ENCODE measurements around the gene IFT122.

The IFT122 gene

GRCh38 chr3:129415378-129415777 is 24.6 kb upstream of the IFT122 start:
- H3K27ac Mint-ChIP-seq, result no peak overlapping the region
- peaks cover 10% of the 10 kb centered on the region for H3K27me3 Mint-ChIP-seq (ENCODE audit: low read depth, poor library complexity)
- H3K9me3 Mint-ChIP-seq, result no peaks in the 10 kb centered on the region
- H3K36me3 Mint-ChIP-seq (ENCODE audit: low read depth), result no peaks in the 10 kb centered on the region
- H3K4me1 Mint-ChIP-seq, result peaks cover 17% of the 10 kb centered on the region
- no peak overlapping the region for H3K4me3 Mint-ChIP-seq
- no peak for DNase-seq
- TF ChIP-seq, protein P1, sequence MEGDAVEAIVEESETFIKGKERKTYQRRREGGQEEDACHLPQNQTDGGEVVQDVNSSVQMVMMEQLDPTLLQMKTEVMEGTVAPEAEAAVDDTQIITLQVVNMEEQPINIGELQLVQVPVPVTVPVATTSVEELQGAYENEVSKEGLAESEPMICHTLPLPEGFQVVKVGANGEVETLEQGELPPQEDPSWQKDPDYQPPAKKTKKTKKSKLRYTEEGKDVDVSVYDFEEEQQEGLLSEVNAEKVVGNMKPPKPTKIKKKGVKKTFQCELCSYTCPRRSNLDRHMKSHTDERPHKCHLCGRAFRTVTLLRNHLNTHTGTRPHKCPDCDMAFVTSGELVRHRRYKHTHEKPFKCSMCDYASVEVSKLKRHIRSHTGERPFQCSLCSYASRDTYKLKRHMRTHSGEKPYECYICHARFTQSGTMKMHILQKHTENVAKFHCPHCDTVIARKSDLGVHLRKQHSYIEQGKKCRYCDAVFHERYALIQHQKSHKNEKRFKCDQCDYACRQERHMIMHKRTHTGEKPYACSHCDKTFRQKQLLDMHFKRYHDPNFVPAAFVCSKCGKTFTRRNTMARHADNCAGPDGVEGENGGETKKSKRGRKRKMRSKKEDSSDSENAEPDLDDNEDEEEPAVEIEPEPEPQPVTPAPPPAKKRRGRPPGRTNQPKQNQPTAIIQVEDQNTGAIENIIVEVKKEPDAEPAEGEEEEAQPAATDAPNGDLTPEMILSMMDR (IDR thresholded peaks at IDR 0.05), result no peak

GRCh38 chr3:129415830-129416229 is 24.2 kb upstream of the IFT122 start:
- no peaks in the 10 kb centered on the region for H3K9me3 Mint-ChIP-seq
- no peak overlapping the region for H3K27ac Mint-ChIP-seq
- H3K4me3 Mint-ChIP-seq, result no peak overlapping the region
- TF ChIP-seq, protein P1 (IDR thresholded peaks at IDR 0.05), result no peak
- DNase-seq, result no peak
- peaks cover 17% of the 10 kb centered on the region for H3K4me1 Mint-ChIP-seq
- H3K36me3 Mint-ChIP-seq (ENCODE audit: low read depth), result peaks cover 3% of the 10 kb centered on the region
- H3K27me3 Mint-ChIP-seq (ENCODE audit: low read depth, poor library complexity), result peaks cover 7% of the 10 kb centered on the region

DNA sequence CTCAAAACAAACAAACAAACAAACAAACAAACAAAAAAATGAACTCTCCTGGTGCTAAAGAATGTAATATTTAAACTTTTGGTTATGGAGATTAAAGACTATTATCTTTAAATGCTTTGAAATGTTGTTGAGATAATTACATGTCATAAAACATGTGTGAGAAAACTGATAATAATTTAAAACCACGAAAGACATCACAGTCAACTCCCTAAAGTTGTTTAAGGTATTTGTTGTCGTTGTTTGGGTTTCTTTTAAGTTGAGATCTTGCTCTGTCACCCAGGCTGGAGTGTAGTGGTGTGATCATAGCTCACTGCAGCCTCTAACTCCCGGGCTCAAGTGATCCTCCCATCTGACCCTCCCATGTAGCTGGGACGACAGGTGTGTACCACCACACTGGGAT is 23.6 kb upstream of the IFT122 start:
- TF ChIP-seq, protein P1 (IDR thresholded peaks at IDR 0.05), result no peak
- Mint-ChIP-seq H3K9me3 (no peaks in the 10 kb centered on the region), H3K27ac (no peak overlapping the region), H3K4me3 (no peak overlapping the region), H3K4me1 (peaks cover 17% of the 10 kb centered on the region), H3K27me3 (ENCODE audit: low read depth, poor library complexity) (peaks cover 9% of the 10 kb centered on the region), H3K36me3 (ENCODE audit: low read depth) (peaks cover 4% of the 10 kb centered on the region)
- DNase-seq, result no peak

- no peak for DNase-seq
- TF ChIP-seq, protein P1 (IDR thresholded peaks at IDR 0.05), result no peak
- H3K4me3 Mint-ChIP-seq, result no peak overlapping the region
- H3K27ac Mint-ChIP-seq, result no peak overlapping the region
- H3K36me3 Mint-ChIP-seq (ENCODE audit: low read depth), result peaks cover 4% of the 10 kb centered on the region
- H3K4me1 Mint-ChIP-seq, result peaks cover 17% of the 10 kb centered on the region
- peaks cover 9% of the 10 kb centered on the region for H3K27me3 Mint-ChIP-seq (ENCODE audit: low read depth, poor library complexity)
- no peaks in the 10 kb centered on the region for H3K9me3 Mint-ChIP-seq
Observed at GRCh38 chr3:129417326-129417725, 22.7 kb upstream of the IFT122 start.

- peaks cover 4% of the 10 kb centered on the region for H3K36me3 Mint-ChIP-seq (ENCODE audit: low read depth)
- H3K4me3 Mint-ChIP-seq, result no peak overlapping the region
- DNase-seq, result no peak
- peaks cover 6% of the 10 kb centered on the region for H3K27me3 Mint-ChIP-seq (ENCODE audit: low read depth, poor library complexity)
- H3K9me3 Mint-ChIP-seq, result no peaks in the 10 kb centered on the region
- TF ChIP-seq, protein P1 (IDR thresholded peaks at IDR 0.05), result no peak
- H3K27ac Mint-ChIP-seq, result no peak overlapping the region
- H3K4me1 Mint-ChIP-seq, result peaks cover 13% of the 10 kb centered on the region
Observed at GRCh38 chr3:129418041-129418973, 21.7 kb upstream of the IFT122 start.

DNA sequence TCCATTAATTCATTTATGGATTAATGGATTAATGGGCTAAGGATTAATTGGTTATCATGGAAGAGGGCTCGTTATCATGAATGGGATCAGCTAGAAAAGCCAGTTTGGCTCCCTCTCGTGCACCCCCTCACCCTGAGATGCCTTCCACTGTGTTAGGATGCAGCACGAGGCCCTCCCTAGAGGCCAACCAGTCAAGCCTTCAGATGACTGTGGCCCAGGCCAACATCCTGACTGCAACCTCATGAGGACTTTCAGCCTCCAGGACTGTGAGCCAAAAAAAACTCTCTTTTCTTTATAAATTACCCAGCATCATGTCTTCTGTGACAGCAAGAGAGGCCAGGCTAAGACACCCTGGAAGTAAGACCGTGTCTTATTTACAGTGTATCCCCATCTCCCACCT is 20.5 kb upstream of the IFT122 start:
- H3K4me1 Mint-ChIP-seq, result peaks cover 24% of the 10 kb centered on the region
- H3K27me3 Mint-ChIP-seq (ENCODE audit: low read depth, poor library complexity), result peaks cover 2% of the 10 kb centered on the region
- no peak overlapping the region for H3K27ac Mint-ChIP-seq
- H3K9me3 Mint-ChIP-seq, result no peaks in the 10 kb centered on the region
- H3K36me3 Mint-ChIP-seq (ENCODE audit: low read depth), result peaks cover 4% of the 10 kb centered on the region
- DNase-seq, result no peak
- TF ChIP-seq, protein P1 (IDR thresholded peaks at IDR 0.05), result no peak
- H3K4me3 Mint-ChIP-seq, result no peak overlapping the region
